Uterus (tissue), 2 donors: Measurements from ENCODE around the gene SUSD1.

Experiments used
- POLR2A ChIP-seq, 2 donors: fragments of 450-650 bp; IDR thresholded peaks; one replicate each; pipeline ENCODE4 v1.6.1; 2016; ENCODE audit warnings: antibody characterized with exemption in 2 of 2, mild to moderate bottlenecking in 1 of 2, moderate library complexity in 1 of 2
- TF ChIP-seq, protein P1 (sequence below), 4 experiments: fragments of 200-600 bp in 2 of 4; fragments of 450-650 bp in 2 of 4; sonication (generic) in 2 of 4; IDR thresholded peaks; one replicate each; pipeline ENCODE4 v1.5.1; 2016 to 2019; ENCODE audit warnings: antibody characterized with exemption in 4 of 4, mild to moderate bottlenecking in 2 of 4, moderate library complexity in 1 of 4

- TF ChIP-seq, protein P1, sequence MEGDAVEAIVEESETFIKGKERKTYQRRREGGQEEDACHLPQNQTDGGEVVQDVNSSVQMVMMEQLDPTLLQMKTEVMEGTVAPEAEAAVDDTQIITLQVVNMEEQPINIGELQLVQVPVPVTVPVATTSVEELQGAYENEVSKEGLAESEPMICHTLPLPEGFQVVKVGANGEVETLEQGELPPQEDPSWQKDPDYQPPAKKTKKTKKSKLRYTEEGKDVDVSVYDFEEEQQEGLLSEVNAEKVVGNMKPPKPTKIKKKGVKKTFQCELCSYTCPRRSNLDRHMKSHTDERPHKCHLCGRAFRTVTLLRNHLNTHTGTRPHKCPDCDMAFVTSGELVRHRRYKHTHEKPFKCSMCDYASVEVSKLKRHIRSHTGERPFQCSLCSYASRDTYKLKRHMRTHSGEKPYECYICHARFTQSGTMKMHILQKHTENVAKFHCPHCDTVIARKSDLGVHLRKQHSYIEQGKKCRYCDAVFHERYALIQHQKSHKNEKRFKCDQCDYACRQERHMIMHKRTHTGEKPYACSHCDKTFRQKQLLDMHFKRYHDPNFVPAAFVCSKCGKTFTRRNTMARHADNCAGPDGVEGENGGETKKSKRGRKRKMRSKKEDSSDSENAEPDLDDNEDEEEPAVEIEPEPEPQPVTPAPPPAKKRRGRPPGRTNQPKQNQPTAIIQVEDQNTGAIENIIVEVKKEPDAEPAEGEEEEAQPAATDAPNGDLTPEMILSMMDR (IDR thresholded peaks at IDR 0.05): no peak
- no peak for TF ChIP-seq POLR2A (IDR thresholded peaks at IDR 0.05)
Observed at GRCh38 chr9:112212926-112213325, 37.8 kb upstream of the SUSD1 start.
